ENCODE data around the gene METTL24.

The METTL24 gene

DNA sequence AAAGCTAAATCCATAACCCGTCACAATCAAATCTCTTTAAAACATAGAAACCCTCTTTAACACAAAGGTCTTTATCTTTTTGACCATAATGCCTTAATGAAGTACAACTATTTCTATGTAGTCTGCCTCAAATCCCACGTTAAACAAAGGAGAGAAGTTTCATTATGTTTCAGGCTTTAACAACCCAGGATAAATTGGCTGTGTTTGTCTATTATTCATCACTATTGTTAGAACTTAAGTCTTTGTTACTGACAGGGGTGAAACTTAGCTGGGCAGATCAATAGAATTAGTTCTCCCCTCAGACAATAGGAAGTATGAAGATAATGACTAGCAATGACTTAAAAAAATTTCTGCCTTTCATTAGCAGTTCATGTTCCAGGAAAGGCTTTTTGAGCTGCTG is 10.1 kb upstream of the METTL24 start:
- H3K4me1 ChIP-seq (ENCODE audit: control insufficient read depth in 1 of 2, insufficient read depth in 1 of 2, low read depth in 1 of 2, low read length in 1 of 2): no peaks in the 10 kb centered on the region
- peaks cover 37% of the 10 kb centered on the region for H3K27me3 ChIP-seq

DNA sequence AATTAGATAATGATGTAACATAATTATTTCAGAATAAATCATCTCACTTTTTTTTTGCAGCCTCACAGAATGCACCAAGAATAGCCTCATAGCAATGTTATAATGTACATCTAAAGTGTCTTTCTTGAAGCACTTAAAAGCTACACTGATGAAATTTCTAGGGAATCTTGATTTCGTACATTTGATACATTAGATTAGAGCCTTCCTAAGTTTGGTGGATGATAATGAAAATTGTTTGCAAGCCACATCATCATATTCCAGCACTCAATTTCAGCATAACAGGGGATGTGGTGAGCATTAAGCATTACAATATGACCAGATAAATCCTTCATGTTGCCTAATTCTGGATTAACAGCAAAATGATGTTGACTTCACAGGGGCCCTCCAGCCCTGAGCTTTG is 9.7 kb upstream of the METTL24 start:
- H3K27me3 ChIP-seq: peaks cover 41% of the 10 kb centered on the region
- H3K36me3 ChIP-seq: no peaks in the 10 kb centered on the region
- no peaks in the 10 kb centered on the region for H3K4me1 ChIP-seq (ENCODE audit: control insufficient read depth in 1 of 2, insufficient read depth in 1 of 2, low read depth in 1 of 2, low read length in 1 of 2)
- H3K4me3 ChIP-seq (ENCODE audit: low read depth in 1 of 2, low read length in 1 of 2): no peak overlapping the region
- TF ChIP-seq, protein P1, sequence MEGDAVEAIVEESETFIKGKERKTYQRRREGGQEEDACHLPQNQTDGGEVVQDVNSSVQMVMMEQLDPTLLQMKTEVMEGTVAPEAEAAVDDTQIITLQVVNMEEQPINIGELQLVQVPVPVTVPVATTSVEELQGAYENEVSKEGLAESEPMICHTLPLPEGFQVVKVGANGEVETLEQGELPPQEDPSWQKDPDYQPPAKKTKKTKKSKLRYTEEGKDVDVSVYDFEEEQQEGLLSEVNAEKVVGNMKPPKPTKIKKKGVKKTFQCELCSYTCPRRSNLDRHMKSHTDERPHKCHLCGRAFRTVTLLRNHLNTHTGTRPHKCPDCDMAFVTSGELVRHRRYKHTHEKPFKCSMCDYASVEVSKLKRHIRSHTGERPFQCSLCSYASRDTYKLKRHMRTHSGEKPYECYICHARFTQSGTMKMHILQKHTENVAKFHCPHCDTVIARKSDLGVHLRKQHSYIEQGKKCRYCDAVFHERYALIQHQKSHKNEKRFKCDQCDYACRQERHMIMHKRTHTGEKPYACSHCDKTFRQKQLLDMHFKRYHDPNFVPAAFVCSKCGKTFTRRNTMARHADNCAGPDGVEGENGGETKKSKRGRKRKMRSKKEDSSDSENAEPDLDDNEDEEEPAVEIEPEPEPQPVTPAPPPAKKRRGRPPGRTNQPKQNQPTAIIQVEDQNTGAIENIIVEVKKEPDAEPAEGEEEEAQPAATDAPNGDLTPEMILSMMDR (IDR thresholded peaks at IDR 0.05): no peak
- no peak overlapping the region for H3K27ac ChIP-seq
- no peaks in the 10 kb centered on the region for H3K9me3 ChIP-seq

More for the DNA sequence above, 10.1 kb upstream of the METTL24 start:
- Histone ChIP-seq H3K36me3 (no peaks in the 10 kb centered on the region), H3K9me3 (no peaks in the 10 kb centered on the region), H3K4me3 (ENCODE audit: low read depth in 1 of 2, low read length in 1 of 2) (no peak overlapping the region), H3K27ac (no peak overlapping the region)
- TF ChIP-seq, protein P1 (IDR thresholded peaks at IDR 0.05): no peak

- H3K9me3 ChIP-seq: no peaks in the 10 kb centered on the region
- no peaks in the 10 kb centered on the region for H3K36me3 ChIP-seq
- TF ChIP-seq, protein P1 (IDR thresholded peaks at IDR 0.05): no peak
- H3K4me3 ChIP-seq (ENCODE audit: low read depth in 1 of 2, low read length in 1 of 2): no peak overlapping the region
- no peaks in the 10 kb centered on the region for H3K4me1 ChIP-seq (ENCODE audit: control insufficient read depth in 1 of 2, insufficient read depth in 1 of 2, low read depth in 1 of 2, low read length in 1 of 2)
- peaks cover 50% of the 10 kb centered on the region for H3K27me3 ChIP-seq
- H3K27ac ChIP-seq: no peak overlapping the region
Observed at GRCh38 chr6:110366975-110367374, 8.8 kb upstream of the METTL24 start.

- H3K4me3 ChIP-seq (ENCODE audit: low read depth in 1 of 2, low read length in 1 of 2): no peak overlapping the region
- no peaks in the 10 kb centered on the region for H3K9me3 ChIP-seq
- TF ChIP-seq, protein P1 (IDR thresholded peaks at IDR 0.05): no peak
- no peaks in the 10 kb centered on the region for H3K4me1 ChIP-seq (ENCODE audit: control insufficient read depth in 1 of 2, insufficient read depth in 1 of 2, low read depth in 1 of 2, low read length in 1 of 2)
- no peak overlapping the region for H3K27ac ChIP-seq
- no peaks in the 10 kb centered on the region for H3K36me3 ChIP-seq
- H3K27me3 ChIP-seq: peaks cover 55% of the 10 kb centered on the region
Observed at GRCh38 chr6:110366256-110366655, 8.1 kb upstream of the METTL24 start.

- Histone ChIP-seq H3K27ac (no peak overlapping the region), H3K9me3 (no peaks in the 10 kb centered on the region), H3K4me3 (ENCODE audit: low read depth in 1 of 2, low read length in 1 of 2) (no peak overlapping the region), H3K36me3 (no peaks in the 10 kb centered on the region), H3K4me1 (ENCODE audit: control insufficient read depth in 1 of 2, insufficient read depth in 1 of 2, low read depth in 1 of 2, low read length in 1 of 2) (no peaks in the 10 kb centered on the region), H3K27me3 (peaks cover 69% of the 10 kb centered on the region)
- TF ChIP-seq, protein P1 (IDR thresholded peaks at IDR 0.05): no peak
Observed at GRCh38 chr6:110364364-110365105, 6.4 kb upstream of the METTL24 start.
